Activated naive CD4-positive, alpha-beta T cell treated with anti-CD3 and anti-CD28 coated beads, Interleukin-2, amount 50 U/mL, for 72 hours (primary cell): ENCODE data around the gene BZW2. TPM values are rescaled to one million over a fixed set of nuclear protein-coding genes. Genes with fewer than 3 reads are reported as not detected.
"Not testable (repeated sequence)": the region's sequence is repeated elsewhere in the genome, so short reads cannot be mapped to it uniquely, and the experiment has no call there.

Experiments
- ATAC-seq, 2 donors: fragments of 150-1000 bp; cut with Tn5 transposase; 2 replicates each; pipeline ENCODE4 v1.10.0; 2021; ENCODE audit warnings: mild to moderate bottlenecking in 2 of 2, moderate library complexity in 2 of 2
- DNase-seq, 2 donors: peaks; one replicate each; pipeline ENCODE4 v3.0.0; 2021 to 2022; ENCODE audit warnings: low spot score in 2 of 2
- H3K27ac Mint-ChIP-seq, 2 donors: one replicate each; pipeline ENCODE4 v1.8.0; 2022; ENCODE audit warnings: mild to moderate bottlenecking in 2 of 2, mixed read lengths in 2 of 2
- H3K36me3 Mint-ChIP-seq, 2 donors: one replicate each; pipeline ENCODE4 v1.8.0; 2022; ENCODE audit warnings: mixed read lengths in 2 of 2
- H3K9me3 Mint-ChIP-seq, 2 donors: one replicate each; pipeline ENCODE4 v1.8.0; 2022; ENCODE audit warnings: mixed read lengths in 2 of 2
- total RNA-seq, 2 donors: library from RNA; stranded (reverse); gene quantifications; one replicate each; pipeline ENCODE4 v1.2.3, GENCODE V29; 2022

BZW2 gene
- total RNA-seq, 2 donors from 2014 or later: 83.2 to 94.1 TPM

GRCh38 chr7:16659854-16660497 is 14.0 kb downstream of the BZW2 start:
- H3K36me3 Mint-ChIP-seq: peaks cover 0 to 21% of the 10 kb centered on the region in 2 donors

GRCh38 chr7:16660702-16661464 is 14.9 kb downstream of the BZW2 start:
- H3K9me3 Mint-ChIP-seq: no peaks in the 10 kb centered on the region
- ATAC-seq: peak; percentile 78 to 92
- H3K27ac Mint-ChIP-seq: no peak overlapping the region
- peaks cover 5 to 23% of the 10 kb centered on the region in 2 donors for H3K36me3 Mint-ChIP-seq
- no peak for DNase-seq

More at GRCh38 chr7:16659854-16660497, 14.0 kb downstream of the BZW2 start:
- not testable (repeated sequence) for H3K27ac Mint-ChIP-seq, ATAC-seq, DNase-seq, H3K9me3 Mint-ChIP-seq

- Mint-ChIP-seq H3K27ac (no peak overlapping the region), H3K36me3 (peaks cover 5 to 24% of the 10 kb centered on the region in 2 donors), H3K9me3 (no peaks in the 10 kb centered on the region)
- no peak for ATAC-seq
- no peak for DNase-seq
These were observed 15.9 kb downstream of the BZW2 start for GRCh38 chr7:16661924-16662323.

- H3K27ac Mint-ChIP-seq: peak overlapping the region in 1 of 2 donors; percentile 39
These were observed 21.4 kb downstream of the BZW2 start for GRCh38 chr7:16667355-16667754.

GRCh38 chr7:16668049-16668858 is 22.3 kb downstream of the BZW2 start:
- Mint-ChIP-seq H3K27ac (no peak overlapping the region), H3K9me3 (peaks cover 0 to 16% of the 10 kb centered on the region in 2 donors), H3K36me3 (peaks cover 16 to 66% of the 10 kb centered on the region in 2 donors)
- DNase-seq (no peak), ATAC-seq (no peak)

More at GRCh38 chr7:16667355-16667754, 21.4 kb downstream of the BZW2 start:
- peaks cover 0 to 12% of the 10 kb centered on the region in 2 donors for H3K9me3 Mint-ChIP-seq
- DNase-seq (no peak), ATAC-seq (no peak)
- H3K36me3 Mint-ChIP-seq: peaks cover 16 to 59% of the 10 kb centered on the region in 2 donors

GRCh38 chr7:16668978-16669377 is 23.0 kb downstream of the BZW2 start:
- Mint-ChIP-seq H3K36me3 (peaks cover 16 to 64% of the 10 kb centered on the region in 2 donors), H3K9me3 (peaks cover 0 to 16% of the 10 kb centered on the region in 2 donors), H3K27ac (no peak overlapping the region)
- no peak for ATAC-seq
- no peak for DNase-seq

- peak in 1 of 2 donors; percentile 50 for ATAC-seq
- peaks cover 16 to 58% of the 10 kb centered on the region in 2 donors for H3K36me3 Mint-ChIP-seq
- no peak overlapping the region for H3K27ac Mint-ChIP-seq
These were observed 23.6 kb downstream of the BZW2 start for GRCh38 chr7:16669581-16669980.

GRCh38 chr7:16670021-16670420 is 24.0 kb downstream of the BZW2 start:
- no peak for DNase-seq
- ATAC-seq: no peak
- Mint-ChIP-seq H3K36me3 (peaks cover 16 to 57% of the 10 kb centered on the region in 2 donors), H3K27ac (no peak overlapping the region), H3K9me3 (peaks cover 0 to 16% of the 10 kb centered on the region in 2 donors)

More at GRCh38 chr7:16669581-16669980, 23.6 kb downstream of the BZW2 start:
- peaks cover 0 to 16% of the 10 kb centered on the region in 2 donors for H3K9me3 Mint-ChIP-seq
- DNase-seq: no peak

- no peak for ATAC-seq
- DNase-seq: no peak
- peaks cover 0 to 16% of the 10 kb centered on the region in 2 donors for H3K9me3 Mint-ChIP-seq
- peak overlapping the region in 1 of 2 donors; percentile 59 for H3K27ac Mint-ChIP-seq
- peaks cover 11 to 51% of the 10 kb centered on the region in 2 donors for H3K36me3 Mint-ChIP-seq
These were observed 24.9 kb downstream of the BZW2 start for GRCh38 chr7:16670731-16671344.

- ATAC-seq: no peak
- peaks cover 12 to 53% of the 10 kb centered on the region in 2 donors for H3K36me3 Mint-ChIP-seq
- peaks cover 0 to 16% of the 10 kb centered on the region in 2 donors for H3K9me3 Mint-ChIP-seq
- DNase-seq: no peak
- H3K27ac Mint-ChIP-seq: no peak overlapping the region
These were observed 25.8 kb downstream of the BZW2 start for GRCh38 chr7:16671811-16672210.

- H3K27ac Mint-ChIP-seq: no peak overlapping the region
- ATAC-seq (no peak), DNase-seq (no peak)
- H3K9me3 Mint-ChIP-seq: peaks cover 0 to 12% of the 10 kb centered on the region in 2 donors
- peaks cover 20 to 49% of the 10 kb centered on the region in 2 donors for H3K36me3 Mint-ChIP-seq
These were observed 29.3 kb downstream of the BZW2 start for GRCh38 chr7:16675277-16675676.

- no peak for ATAC-seq
- Mint-ChIP-seq H3K9me3 (no peaks in the 10 kb centered on the region), H3K36me3 (peaks cover 21 to 50% of the 10 kb centered on the region in 2 donors), H3K27ac (no peak overlapping the region)
- DNase-seq: no peak
These were observed 32.1 kb downstream of the BZW2 start for GRCh38 chr7:16677978-16678494.

- H3K36me3 Mint-ChIP-seq: peaks cover 21 to 55% of the 10 kb centered on the region in 2 donors
- not testable (repeated sequence) for H3K9me3 Mint-ChIP-seq, ATAC-seq, H3K27ac Mint-ChIP-seq, DNase-seq
These were observed 32.9 kb downstream of the BZW2 start for GRCh38 chr7:16678645-16679566.

- ATAC-seq: no peak
- Mint-ChIP-seq H3K9me3 (no peaks in the 10 kb centered on the region), H3K27ac (peak overlapping the region; percentile 10 to 72), H3K36me3 (peaks cover 17 to 47% of the 10 kb centered on the region in 2 donors)
- no peak for DNase-seq
These were observed 39.0 kb downstream of the BZW2 start for GRCh38 chr7:16684935-16685334.

GRCh38 chr7:16685535-16685934 is 39.6 kb downstream of the BZW2 start:
- peak overlapping the region in 1 of 2 donors; percentile 72 for H3K27ac Mint-ChIP-seq
- DNase-seq (no peak), ATAC-seq (no peak)
- H3K9me3 Mint-ChIP-seq: no peaks in the 10 kb centered on the region
- H3K36me3 Mint-ChIP-seq: peaks cover 18 to 43% of the 10 kb centered on the region in 2 donors
